ENCODE results near the gene ATP5MC2. TPM values are rescaled to one million over a fixed set of nuclear protein-coding genes. Genes with fewer than 3 reads are reported as not detected.
A peak's percentile ranks its signal among the peaks of the same experiment; 100 is the strongest.

ATP5MC2 gene
- total and polyA plus RNA-seq, 9 of the 15 experiments (the other 6 are each of a cell fraction or from before 2014, with no cell fraction given) = 314 to 1,208 (median 468) TPM

DNA sequence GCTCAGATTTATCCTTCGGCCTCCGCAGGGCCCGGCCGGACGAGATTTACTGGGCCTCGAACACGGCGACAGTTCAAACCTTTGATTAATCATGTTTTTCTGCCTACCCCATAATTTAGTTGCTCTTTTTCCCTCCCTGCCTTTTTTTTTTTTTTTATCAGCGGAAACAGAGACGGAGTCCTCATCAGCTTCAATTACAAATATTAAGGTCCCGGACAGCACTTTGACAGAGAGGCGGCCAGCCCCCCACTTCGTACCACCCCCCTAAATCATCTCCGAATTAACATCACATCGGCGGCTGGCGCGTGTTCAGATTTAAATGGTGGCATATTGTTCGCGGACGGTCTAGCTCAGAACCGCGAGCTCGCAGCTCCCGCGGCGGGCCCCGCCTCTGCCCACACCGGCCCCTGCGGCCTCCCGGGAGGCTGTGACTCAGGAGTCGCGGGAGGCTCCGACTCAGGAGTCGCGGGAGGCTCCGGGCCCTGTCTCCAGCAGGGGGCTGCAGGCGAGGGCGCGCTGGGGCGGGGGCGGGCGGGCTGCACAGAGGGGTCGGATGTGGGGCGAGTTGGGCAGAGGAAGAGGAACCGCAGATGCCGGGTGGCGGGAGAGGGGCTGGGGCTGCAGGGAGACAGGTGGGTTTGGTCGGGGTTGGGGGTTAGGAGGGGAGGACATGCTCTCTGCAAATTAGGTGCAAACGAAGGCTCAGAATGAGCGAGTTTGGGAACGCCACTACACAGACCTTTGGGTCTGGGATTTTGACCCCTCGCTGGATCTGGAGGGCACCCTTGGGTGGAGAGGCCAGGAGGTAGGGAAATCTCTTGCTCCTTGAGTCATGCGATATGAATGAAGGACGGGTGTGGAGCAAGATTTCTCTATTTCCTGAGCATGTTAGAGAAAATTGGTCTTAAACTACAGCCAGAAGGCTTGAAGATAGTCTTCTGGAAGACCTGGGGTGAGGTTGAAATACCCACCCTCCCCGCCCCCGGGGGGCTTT is 19.6 kb upstream of the ATP5MC2 start (continued):
- TF ChIP-seq, protein P1, sequence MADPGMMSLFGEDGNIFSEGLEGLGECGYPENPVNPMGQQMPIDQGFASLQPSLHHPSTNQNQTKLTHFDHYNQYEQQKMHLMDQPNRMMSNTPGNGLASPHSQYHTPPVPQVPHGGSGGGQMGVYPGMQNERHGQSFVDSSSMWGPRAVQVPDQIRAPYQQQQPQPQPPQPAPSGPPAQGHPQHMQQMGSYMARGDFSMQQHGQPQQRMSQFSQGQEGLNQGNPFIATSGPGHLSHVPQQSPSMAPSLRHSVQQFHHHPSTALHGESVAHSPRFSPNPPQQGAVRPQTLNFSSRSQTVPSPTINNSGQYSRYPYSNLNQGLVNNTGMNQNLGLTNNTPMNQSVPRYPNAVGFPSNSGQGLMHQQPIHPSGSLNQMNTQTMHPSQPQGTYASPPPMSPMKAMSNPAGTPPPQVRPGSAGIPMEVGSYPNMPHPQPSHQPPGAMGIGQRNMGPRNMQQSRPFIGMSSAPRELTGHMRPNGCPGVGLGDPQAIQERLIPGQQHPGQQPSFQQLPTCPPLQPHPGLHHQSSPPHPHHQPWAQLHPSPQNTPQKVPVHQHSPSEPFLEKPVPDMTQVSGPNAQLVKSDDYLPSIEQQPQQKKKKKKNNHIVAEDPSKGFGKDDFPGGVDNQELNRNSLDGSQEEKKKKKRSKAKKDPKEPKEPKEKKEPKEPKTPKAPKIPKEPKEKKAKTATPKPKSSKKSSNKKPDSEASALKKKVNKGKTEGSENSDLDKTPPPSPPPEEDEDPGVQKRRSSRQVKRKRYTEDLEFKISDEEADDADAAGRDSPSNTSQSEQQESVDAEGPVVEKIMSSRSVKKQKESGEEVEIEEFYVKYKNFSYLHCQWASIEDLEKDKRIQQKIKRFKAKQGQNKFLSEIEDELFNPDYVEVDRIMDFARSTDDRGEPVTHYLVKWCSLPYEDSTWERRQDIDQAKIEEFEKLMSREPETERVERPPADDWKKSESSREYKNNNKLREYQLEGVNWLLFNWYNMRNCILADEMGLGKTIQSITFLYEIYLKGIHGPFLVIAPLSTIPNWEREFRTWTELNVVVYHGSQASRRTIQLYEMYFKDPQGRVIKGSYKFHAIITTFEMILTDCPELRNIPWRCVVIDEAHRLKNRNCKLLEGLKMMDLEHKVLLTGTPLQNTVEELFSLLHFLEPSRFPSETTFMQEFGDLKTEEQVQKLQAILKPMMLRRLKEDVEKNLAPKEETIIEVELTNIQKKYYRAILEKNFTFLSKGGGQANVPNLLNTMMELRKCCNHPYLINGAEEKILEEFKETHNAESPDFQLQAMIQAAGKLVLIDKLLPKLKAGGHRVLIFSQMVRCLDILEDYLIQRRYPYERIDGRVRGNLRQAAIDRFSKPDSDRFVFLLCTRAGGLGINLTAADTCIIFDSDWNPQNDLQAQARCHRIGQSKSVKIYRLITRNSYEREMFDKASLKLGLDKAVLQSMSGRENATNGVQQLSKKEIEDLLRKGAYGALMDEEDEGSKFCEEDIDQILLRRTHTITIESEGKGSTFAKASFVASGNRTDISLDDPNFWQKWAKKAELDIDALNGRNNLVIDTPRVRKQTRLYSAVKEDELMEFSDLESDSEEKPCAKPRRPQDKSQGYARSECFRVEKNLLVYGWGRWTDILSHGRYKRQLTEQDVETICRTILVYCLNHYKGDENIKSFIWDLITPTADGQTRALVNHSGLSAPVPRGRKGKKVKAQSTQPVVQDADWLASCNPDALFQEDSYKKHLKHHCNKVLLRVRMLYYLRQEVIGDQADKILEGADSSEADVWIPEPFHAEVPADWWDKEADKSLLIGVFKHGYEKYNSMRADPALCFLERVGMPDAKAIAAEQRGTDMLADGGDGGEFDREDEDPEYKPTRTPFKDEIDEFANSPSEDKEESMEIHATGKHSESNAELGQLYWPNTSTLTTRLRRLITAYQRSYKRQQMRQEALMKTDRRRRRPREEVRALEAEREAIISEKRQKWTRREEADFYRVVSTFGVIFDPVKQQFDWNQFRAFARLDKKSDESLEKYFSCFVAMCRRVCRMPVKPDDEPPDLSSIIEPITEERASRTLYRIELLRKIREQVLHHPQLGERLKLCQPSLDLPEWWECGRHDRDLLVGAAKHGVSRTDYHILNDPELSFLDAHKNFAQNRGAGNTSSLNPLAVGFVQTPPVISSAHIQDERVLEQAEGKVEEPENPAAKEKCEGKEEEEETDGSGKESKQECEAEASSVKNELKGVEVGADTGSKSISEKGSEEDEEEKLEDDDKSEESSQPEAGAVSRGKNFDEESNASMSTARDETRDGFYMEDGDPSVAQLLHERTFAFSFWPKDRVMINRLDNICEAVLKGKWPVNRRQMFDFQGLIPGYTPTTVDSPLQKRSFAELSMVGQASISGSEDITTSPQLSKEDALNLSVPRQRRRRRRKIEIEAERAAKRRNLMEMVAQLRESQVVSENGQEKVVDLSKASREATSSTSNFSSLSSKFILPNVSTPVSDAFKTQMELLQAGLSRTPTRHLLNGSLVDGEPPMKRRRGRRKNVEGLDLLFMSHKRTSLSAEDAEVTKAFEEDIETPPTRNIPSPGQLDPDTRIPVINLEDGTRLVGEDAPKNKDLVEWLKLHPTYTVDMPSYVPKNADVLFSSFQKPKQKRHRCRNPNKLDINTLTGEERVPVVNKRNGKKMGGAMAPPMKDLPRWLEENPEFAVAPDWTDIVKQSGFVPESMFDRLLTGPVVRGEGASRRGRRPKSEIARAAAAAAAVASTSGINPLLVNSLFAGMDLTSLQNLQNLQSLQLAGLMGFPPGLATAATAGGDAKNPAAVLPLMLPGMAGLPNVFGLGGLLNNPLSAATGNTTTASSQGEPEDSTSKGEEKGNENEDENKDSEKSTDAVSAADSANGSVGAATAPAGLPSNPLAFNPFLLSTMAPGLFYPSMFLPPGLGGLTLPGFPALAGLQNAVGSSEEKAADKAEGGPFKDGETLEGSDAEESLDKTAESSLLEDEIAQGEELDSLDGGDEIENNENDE (IDR thresholded peaks at IDR 0.05; ENCODE audit: low read depth, low read length) = no peak
- no peak for TF ChIP-seq ZNF134 (CRISPR knock-in tag; conservative IDR thresholded peaks at IDR 0.05)
- no peak for TF ChIP-seq PTTG1 (tag; IDR thresholded peaks at IDR 0.05; ENCODE audit: low read depth)
- TF ChIP-seq RBM15 (IDR thresholded peaks at IDR 0.05; ENCODE audit: insufficient read depth, low read length) = no peak
- TF ChIP-seq, protein P2, sequence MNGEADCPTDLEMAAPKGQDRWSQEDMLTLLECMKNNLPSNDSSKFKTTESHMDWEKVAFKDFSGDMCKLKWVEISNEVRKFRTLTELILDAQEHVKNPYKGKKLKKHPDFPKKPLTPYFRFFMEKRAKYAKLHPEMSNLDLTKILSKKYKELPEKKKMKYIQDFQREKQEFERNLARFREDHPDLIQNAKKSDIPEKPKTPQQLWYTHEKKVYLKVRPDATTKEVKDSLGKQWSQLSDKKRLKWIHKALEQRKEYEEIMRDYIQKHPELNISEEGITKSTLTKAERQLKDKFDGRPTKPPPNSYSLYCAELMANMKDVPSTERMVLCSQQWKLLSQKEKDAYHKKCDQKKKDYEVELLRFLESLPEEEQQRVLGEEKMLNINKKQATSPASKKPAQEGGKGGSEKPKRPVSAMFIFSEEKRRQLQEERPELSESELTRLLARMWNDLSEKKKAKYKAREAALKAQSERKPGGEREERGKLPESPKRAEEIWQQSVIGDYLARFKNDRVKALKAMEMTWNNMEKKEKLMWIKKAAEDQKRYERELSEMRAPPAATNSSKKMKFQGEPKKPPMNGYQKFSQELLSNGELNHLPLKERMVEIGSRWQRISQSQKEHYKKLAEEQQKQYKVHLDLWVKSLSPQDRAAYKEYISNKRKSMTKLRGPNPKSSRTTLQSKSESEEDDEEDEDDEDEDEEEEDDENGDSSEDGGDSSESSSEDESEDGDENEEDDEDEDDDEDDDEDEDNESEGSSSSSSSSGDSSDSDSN (IDR thresholded peaks at IDR 0.05; ENCODE audit: borderline replicate concordance in 1 of 2, low read depth in 2 of 2, low read length in 2 of 2) = 0 out of 4 replicates have a peak, but pooled peaks of 1 of the 2 experiments have one; percentile 37
- TF ChIP-seq FOSL1 (tag; conservative IDR thresholded peaks at IDR 0.05) = 0 out of 2 replicates have a peak, but pooled peaks have one; percentile 22
- no peak for TF ChIP-seq SRSF9 (IDR thresholded peaks at IDR 0.05; ENCODE audit: borderline replicate concordance, low read depth, low read length)
- TF ChIP-seq, protein P3, sequence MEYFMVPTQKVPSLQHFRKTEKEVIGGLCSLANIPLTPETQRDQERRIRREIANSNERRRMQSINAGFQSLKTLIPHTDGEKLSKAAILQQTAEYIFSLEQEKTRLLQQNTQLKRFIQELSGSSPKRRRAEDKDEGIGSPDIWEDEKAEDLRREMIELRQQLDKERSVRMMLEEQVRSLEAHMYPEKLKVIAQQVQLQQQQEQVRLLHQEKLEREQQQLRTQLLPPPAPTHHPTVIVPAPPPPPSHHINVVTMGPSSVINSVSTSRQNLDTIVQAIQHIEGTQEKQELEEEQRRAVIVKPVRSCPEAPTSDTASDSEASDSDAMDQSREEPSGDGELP (CRISPR knock-in tag; IDR thresholded peaks at IDR 0.05; ENCODE audit: borderline replicate concordance) = peak; percentile 38; the same call in 1 of the 2 replicates

Data from K562 (cell line).